Measurements from ENCODE around the gene CELA2A.
"Not testable (repeated sequence)": the region's sequence is repeated elsewhere in the genome, so short reads cannot be mapped to it uniquely, and the experiment has no call there.

Gene CELA2A

GRCh38 chr1:15500184-15501178 lies 43.9 kb downstream of the CELA2A start:
- DNase-seq (ENCODE audit: low read depth), result no peak

GRCh38 chr1:15501208-15502032 lies 44.9 kb downstream of the CELA2A start:
- DNase-seq (ENCODE audit: low read depth), result peak; percentile 46

- DNase-seq (ENCODE audit: low read depth), result no peak
These were observed 47.9 kb downstream of the CELA2A start for GRCh38 chr1:15504436-15504835.

GRCh38 chr1:15506831-15507230 lies 50.3 kb downstream of the CELA2A start:
- DNase-seq (ENCODE audit: low read depth), result no peak

GRCh38 chr1:15507278-15507677 lies 50.7 kb downstream of the CELA2A start:
- DNase-seq (ENCODE audit: low read depth), result no peak

- no peak for DNase-seq (ENCODE audit: low read depth)
These were observed 52.4 kb downstream of the CELA2A start for GRCh38 chr1:15508700-15509487.

- no peak for DNase-seq (ENCODE audit: low read depth)
These were observed 53.1 kb downstream of the CELA2A start for GRCh38 chr1:15509586-15509985.

GRCh38 chr1:15510611-15511405 lies 54.3 kb downstream of the CELA2A start:
- DNase-seq (ENCODE audit: low read depth), result no peak

GRCh38 chr1:15513192-15513591 lies 56.7 kb downstream of the CELA2A start:
- DNase-seq (ENCODE audit: low read depth), result no peak

- DNase-seq (ENCODE audit: low read depth), result no peak
These were observed 57.4 kb downstream of the CELA2A start for GRCh38 chr1:15513919-15514318.

- DNase-seq (ENCODE audit: low read depth), result not testable (repeated sequence)
These were observed 58.0 kb downstream of the CELA2A start for GRCh38 chr1:15514557-15514956.

- DNase-seq (ENCODE audit: low read depth), result no peak
These were observed 58.6 kb downstream of the CELA2A start for GRCh38 chr1:15515022-15515663.

- DNase-seq (ENCODE audit: low read depth), result no peak
These were observed 63.1 kb downstream of the CELA2A start for GRCh38 chr1:15519625-15520024.

GRCh38 chr1:15521206-15521906 lies 64.8 kb downstream of the CELA2A start:
- DNase-seq (ENCODE audit: low read depth), result not testable (repeated sequence)

All from EH (cell line).